Activated CD4-positive, CD25-positive, alpha-beta regulatory T cell treated with anti-CD3 and anti-CD28 coated beads, Interleukin-2, amount 50 U/mL, for 24 hours (primary cell): ENCODE measurements around the gene CTLA4.
A peak's percentile ranks its signal among the peaks of the same experiment; 100 is the strongest.

Experiments
- ATAC-seq, 2 donors: fragments of 150-1000 bp; cut with Tn5 transposase; one replicate each; pipeline ENCODE4 v1.10.0; 2021; ENCODE audit warnings: mild to moderate bottlenecking in 1 of 2, moderate library complexity in 1 of 2

Gene CTLA4

DNA sequence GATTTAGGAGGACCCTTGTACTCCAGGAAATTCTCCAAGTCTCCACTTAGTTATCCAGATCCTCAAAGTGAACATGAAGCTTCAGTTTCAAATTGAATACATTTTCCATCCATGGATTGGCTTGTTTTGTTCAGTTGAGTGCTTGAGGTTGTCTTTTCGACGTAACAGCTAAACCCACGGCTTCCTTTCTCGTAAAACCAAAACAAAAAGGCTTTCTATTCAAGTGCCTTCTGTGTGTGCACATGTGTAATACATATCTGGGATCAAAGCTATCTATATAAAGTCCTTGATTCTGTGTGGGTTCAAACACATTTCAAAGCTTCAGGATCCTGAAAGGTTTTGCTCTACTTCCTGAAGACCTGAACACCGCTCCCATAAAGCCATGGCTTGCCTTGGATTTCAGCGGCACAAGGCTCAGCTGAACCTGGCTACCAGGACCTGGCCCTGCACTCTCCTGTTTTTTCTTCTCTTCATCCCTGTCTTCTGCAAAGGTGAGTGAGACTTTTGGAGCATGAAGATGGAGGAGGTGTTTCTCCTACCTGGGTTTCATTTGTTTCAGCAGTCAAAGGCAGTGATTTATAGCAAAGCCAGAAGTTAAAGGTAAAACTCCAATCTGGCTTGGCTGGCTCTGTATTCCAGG is at the start of gene CTLA4:
CTLA4 (plus strand) TSS at position 211 of the 640 bp plus-strand sequence; CDS start at position 383, 172 bp downstream.
- ATAC-seq = peak; percentile 37 to 41

DNA sequence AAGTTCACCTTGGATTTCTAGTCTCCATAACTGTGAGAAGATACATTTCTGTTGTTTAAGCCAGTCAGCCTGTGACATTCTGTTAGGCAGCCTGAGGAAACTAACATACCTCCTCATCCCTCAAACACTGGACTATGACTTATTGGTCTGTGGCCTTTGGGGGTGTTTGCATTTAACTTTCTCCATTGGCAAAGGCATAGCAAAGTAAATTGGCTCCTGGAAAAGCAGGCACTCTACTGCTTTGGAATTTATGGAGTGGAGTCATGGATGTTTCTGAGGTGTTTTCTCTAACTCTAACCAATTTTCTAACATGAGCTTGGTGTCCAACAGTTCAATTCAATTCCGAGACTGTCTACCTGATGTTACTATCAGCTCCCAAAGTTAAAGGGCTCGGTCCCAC is 48.9 kb upstream of the CTLA4 start:
- ATAC-seq = no peak

DNA sequence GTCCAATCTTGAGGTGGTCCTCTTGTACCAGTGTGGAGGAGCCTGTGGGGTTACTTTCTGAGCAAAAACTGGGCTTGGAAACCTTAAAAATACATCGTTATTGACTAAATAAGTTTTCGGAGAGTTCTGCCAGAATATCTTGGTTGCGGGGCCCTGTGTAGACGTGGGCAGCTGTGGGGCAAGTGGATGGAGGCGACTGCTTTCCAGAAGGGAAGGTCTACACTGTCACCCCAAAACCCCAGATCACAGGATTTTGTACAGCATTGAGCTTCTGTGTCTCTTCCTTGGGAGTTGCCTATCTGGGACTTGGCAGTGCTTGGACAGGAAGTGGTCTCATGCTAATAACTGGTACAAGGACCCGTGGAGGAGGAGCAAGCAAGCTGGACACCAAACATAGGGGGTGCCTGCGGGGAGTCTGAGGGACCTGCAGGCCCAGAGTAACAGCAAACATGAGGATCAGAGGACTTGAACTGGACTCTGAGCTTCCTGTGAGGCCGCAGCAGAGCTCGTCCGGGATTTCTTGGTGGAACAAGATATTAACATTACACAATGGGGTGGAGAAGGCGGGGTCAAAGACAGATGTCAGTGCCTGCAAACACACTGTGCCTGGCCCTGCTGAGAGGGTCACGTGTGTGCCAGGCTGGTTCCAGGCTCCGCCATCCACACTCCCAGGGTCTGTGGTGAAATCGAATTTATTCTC is 48.0 kb upstream of the CTLA4 start:
- no peak for ATAC-seq

DNA sequence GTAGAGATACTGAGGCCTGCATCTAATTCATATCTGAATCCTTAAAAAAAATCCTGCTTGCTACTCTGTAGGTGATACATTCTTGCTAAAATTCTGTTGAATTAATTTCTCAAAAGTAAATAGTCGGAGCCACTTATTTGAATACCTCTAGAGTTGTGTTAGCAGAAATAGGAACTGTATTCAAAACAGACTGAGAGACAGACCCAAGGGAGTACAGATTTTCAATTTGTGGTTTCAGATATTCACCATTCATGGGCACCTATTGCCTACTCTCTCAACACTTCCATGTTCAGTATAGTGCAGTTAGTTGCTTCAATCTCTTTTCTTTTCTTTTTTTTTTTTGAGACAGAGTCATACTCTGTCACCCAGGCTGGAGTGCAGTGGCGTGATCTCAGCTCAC is 46.6 kb upstream of the CTLA4 start:
- no peak for ATAC-seq

DNA sequence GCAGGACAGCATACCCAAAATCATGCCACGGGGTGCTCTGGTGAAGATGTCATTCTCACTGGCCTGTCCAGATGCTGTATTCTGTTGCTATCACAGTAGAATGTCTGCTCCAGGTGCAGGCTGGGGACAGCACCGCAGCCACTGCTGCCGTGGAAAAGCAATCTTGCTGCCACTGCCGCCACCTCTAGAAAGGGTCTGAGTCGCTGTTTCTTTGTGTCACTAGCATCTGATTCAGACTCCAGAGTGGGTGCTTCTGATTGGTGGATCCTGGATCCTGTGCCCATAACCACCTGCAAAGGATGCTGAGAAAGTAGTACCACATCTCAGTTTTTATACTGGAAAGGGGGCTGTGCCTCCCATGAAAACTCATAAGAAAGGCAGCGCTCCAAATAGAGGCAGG is 45.3 kb upstream of the CTLA4 start:
- ATAC-seq = peak; percentile 45 to 54

DNA sequence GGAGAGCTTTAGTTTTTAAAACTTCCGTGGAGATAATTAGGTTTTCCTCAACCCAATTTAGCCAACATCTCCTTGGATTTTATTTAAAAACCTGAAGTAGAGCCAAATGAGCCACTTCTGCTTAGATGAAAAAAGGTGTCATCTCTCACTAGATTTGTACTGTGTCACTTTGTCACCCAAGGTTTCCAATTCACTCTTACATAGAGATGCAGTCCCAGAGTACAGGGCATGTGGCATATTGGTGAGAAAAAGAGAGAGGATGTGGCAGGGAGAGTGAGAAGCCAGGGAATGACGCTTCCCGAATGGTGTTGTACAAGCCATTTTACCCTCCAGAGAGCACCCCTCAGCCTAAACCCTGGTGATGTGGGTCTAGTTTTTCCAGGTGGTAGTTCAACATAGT is 44.4 kb upstream of the CTLA4 start:
- no peak for ATAC-seq

DNA sequence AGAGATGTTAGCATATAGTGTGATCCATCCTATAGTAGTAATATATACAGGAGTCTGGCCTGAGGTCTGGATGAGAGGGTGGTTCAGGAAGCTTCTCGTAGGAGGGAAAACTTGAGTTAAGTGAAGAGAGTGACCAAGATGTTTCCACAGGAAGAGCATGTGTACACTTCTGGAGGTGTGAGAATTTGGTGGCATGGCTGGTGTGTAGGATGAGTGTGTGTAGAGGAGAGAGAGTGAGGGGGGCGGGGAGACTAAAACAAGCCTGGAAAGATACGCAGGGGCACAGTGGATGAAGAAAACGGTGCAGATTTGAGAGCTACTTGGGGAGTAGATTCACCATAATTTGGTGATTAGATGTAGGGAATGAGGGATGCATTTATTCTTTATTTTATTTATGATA is 43.5 kb upstream of the CTLA4 start:
- peak; percentile 44 to 47 for ATAC-seq

DNA sequence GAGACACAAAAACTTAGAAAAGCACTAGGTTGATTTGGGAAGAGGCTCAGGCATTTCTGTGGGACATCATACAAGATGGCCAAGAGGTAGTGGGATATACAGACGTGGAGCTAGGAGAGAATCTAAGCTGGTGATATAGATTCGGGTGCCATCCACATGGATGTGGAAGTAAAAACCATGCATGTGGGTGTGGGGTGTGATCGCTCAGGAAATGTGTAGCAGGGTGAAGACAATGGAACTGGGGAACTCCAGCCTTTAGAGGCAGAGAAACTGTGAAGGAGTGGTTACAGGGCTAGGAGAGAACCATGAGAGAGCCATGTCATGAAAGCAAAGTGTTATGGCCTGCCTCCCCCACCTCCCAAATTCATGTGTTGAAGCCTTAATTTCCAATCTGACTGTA is 43.0 kb upstream of the CTLA4 start:
- ATAC-seq = no peak

DNA sequence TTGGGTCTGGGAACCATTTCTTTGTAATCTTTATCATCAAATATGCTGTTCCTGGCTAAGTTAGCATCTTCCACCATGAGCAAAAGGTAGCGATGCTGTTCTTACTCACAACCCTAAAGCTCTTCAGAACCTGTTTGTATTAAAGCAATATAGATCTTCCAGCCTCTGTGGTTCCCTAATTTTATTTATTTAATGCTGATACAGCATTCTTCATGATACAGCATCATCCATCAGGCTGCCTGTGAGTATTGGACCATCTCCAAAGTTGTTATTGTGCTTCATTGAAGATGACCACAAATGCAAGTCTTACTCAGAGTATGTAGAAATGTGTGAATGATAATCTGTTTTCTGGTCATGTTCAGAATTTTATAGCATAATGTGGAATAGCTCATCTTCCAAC is 40.9 kb upstream of the CTLA4 start:
- no peak for ATAC-seq

DNA sequence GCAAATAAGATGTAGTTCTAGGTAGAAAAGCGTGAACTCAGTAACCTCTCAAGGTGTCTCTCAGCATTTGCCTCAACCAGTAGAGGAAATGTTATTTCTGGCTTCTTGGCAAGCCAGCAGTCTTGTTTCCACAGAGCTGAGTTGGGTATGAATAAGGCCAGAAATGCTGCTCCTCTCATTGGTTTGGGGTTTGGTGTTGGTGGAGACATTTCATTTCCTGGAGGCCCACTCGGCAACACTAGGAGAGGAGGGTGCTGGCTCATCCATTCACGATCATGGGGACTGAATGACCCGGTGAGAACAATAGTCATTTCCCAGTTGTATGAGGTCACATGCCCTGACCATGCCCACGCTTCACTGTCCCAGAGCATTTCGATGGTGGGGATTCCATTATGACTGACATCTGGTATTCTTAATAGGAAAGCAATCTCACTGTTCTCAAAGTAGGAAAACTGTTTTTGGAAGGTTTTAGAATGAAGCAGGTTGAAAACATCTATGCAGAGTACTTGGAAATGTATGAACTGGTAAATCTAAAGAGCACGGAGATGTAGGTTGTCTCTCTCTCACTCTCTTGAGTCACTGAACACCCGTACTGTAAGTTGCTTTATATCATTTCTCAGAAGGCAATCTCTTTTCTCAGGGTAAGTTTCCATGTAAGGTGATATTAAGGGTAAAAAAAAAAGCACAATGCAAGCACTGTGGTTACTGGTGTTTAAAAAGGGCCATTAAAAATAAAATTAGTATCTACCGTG is 37.1 kb upstream of the CTLA4 start:
- peak; percentile 92 to 93 for ATAC-seq

DNA sequence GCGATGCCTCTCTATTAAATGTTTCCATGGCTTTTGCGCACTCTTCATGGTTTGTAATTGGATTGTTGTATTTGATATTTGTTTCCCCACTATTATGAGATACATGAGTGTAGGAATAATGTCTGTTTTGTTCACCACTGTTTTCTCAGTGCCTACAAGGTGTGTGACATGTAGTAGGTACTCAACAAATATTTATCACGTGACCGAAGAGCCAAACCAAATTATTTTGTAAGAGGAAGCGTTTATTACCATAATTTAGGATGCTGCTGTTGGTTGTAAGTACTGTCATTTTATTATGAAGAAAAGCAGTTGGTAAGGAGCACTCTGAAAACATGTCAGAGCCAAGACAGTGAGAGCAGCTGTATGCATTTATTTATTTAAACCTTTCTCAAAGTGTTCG is 32.2 kb upstream of the CTLA4 start:
- no peak for ATAC-seq

DNA sequence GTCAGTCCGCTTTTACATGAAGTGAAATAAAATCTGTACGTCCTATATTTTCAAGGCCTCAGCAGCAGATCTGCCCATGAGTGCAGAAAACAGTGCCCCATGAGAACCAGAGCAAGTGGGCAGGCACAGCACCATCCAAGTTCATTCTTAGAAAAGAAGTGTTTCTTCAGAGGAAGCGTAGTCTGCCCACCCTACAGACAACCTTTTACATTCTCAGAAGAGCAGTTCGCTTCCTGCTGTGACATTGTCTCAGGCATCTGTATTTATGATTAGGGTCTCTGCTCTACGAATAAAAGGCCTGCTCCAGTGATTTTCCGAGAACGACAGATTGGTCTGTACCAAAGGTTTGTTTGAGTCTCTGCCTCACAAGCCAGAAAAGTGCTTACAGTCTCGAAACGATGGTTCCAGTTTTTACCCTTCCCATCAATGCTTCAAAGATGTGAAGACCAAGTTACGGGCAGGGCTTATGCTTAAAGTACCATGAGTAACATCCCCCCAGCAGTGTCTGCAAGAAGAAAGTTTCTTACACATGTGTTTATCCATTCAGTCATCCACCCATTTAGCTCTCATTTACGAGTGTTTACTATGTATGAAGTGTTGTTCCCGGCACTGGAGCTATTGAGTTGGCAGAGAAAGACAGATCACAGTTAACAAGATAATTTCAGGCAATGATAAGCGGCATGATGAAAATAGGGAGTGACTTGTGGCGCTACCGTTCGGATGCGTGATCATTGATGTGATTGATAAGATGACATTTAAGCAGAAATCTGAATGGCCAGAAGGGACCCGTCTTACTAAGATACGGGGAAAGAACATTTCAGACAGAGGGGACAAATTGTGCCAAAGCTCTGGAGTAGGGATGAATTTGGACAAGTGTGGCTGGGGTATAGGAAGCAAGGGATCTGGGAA is 31.4 kb upstream of the CTLA4 start:
- peak; percentile 84 for ATAC-seq

DNA sequence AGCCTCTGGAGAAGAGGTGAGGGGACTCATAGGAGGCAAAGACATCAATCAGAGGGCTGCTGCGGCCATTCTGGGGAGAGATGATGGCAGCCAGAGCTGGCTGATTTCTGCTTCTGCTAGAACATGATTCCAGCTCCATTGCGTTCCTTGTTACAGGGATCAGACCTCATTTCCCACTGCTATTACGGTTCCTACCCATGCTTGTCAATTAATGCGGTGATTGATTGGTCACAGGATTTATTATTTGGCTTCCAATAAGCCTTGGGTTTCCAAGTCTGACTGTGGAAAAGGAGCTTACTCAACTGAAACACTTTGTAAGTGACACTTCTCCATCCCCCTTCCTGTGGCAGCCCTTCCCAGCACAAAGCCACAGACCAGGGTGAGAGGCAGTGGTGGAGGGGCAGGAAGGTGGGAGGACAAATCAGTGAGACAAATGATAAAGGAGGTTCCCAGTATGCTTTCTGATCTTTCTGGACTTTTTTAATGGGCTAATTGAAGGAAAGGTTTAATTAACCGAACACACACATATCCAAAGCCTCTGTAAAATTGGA is 26.8 kb upstream of the CTLA4 start:
- ATAC-seq = no peak

DNA sequence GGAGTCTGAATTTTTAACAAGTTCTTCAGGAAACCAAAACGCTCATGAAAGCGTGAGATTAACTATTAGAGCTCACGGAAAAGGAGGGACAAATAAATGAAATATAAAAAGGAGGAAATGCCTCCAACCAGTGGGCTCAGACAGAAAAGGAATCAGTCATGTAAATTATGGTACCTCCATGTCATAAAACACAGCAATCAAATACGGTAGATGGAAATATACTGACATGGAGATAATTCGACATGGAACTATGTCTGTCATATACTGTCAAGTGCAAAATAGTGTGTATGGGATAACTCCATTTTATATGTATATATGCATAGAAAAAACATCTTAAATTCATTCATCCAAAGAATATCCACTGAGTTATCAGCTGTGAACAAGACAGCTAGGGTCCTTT is 25.9 kb upstream of the CTLA4 start:
- ATAC-seq = no peak

DNA sequence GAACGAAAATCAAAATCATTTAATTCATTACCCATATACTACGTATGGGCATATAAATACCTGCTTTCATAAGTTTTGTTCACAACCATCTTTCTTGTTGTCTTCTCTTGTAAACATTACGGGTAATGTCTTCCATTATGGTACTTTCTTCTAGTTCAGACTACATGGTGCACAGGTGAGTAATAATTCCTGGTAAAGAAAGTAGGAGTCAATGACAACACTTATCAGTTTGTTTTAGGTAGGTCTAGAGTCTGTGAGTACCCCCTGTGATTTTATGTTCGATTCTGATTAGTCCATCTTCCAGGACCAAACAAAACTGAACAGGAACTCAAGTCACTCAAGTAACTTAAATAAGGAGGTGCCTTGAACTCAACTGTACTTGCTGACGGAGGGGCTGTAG is 25.2 kb upstream of the CTLA4 start:
- ATAC-seq = peak; percentile 97 to 98

DNA sequence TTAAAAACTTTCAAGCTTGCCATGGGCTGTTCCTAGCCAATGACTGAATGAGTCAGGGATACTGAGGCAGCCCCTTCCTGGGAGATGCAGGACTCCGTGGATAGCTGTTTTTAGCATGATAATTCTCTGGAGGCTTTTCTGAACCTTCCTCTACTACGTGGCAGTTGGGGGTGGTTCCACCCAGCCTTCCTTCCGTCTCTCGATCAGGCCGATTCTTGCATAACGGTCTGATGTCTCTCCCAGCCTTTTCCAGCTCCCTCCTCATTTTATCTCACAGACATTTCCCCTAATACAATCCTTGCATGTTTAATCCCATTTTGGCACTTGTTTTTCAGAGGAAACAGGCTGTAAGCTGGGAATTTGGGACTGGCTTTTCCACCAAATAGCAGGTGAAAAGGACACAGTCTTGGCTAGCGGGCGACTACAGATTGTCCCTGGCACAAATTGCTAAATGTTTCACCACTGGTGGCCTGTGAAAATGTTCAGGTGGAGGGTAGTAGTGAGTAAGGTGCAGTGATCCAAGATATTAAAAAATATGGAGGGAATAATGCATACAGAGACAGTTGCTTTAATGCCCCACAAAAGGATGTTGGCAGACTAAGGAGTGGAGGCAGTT is 21.0 kb upstream of the CTLA4 start:
- no peak for ATAC-seq

DNA sequence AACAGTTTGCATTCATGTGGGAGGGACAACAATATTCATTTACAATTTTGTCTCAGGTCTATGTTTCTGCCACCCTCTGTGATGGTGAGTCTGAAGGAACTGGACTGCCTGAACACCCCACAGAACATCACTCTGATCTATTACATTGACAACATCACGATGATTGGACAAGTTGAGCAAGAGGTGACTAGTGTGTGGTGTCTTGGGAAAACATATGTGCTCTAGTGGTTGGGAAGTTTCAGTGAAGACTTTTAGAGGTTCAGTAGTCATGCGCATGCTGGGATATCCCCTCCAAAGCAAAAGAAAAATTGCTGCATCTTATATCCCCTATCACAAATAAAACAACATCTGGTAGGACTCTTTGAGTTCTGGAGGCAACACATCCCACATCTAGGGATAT is 18.6 kb upstream of the CTLA4 start:
- peak; percentile 21 to 24 for ATAC-seq

DNA sequence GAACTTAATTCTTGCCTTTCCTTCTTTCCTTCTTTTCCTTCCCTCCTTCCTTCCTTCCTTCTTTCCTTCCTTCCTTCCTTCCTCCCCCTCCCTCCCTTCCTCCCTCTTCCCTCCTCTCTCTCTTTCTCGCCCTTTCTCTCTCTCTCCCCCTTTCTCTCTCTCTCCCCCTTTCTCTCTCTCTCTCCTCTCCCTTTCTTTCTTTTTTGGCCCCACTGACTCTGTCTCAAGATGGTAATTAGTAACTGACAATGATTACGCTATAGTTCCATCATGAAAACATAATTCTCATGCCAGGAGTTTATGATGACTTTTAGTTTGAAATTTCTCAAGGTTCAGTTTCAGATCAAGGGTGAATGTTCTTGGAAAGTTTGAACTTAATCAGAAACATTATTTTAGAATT is 14.8 kb upstream of the CTLA4 start:
- peak; percentile 34 to 46 for ATAC-seq

DNA sequence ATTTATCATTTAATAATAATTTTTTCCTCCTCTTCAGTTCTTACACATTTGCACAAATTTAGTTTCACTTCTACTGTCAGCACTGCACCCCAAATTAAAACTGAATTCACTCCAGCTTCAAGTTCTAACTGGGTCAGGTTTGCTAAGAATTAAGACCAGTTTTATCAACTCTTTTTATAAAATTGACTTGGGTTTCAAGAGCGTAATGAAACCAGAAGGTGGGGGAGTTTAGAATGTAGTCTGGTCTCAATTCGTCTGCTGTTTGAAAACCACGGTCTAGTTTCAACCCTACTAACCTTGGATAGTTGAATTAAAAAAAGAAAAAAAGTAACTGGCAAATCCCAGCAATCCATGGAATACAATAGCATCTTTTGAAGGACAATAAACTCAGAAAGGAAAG is 14.3 kb upstream of the CTLA4 start:
- peak; percentile 48 to 52 for ATAC-seq

DNA sequence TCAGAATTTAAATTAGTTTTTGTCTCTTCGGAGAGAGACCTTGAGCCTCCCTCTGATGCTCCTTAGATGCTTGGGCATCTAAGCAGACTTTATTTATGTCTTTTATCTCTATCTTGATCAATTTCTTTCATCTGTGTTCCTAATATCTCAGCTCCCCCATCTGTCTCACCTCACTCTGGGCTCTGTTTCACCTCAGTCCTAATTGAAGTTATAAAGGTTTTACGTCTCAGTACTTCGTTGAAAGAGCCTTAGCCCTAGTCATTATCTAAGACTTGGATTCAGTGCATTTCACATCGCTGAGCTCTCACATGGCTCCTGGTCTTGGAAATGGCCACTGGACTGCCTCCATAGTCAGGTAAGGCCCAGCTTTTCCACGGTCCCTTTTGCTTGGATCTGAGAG is 13.8 kb upstream of the CTLA4 start:
- ATAC-seq = peak; percentile 3 to 11

DNA sequence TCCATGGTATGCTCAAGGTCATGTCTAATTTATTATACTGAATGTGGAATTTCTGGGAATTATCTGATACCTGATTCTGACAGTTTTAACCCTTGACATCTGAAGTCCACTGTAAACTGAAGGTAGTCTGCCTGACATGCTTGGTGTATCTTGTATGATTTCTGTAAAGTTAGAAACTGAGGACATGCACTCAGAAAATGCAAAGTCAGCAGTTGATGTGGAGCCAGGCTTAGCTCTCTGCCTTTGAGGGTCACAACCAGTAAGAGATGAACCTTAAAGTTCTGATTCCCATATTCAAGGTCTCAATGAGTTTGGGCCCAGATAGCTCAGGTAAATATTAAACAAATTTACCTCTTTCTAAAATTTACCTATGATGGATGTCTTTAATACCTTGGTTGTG is 12.3 kb upstream of the CTLA4 start:
- ATAC-seq = no peak

DNA sequence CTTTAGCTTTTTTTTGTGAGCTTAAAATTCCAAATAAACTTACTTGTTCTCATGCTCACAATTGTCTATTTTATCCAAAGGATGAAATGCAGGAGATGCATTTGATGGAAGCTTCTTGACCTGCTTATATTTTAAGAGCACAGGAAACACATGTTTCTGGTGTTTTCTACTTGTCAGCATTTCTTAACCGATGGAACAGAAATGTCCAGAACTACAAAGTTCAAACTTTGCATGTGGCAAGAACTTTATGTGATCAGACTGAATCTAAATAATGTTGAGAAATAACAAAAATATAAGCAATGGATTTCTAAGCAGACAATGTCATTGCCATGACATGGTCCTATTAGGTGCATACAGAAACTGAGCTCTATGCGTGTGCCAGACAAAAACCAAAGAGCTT is 9.9 kb upstream of the CTLA4 start:
- no peak for ATAC-seq
